Suprapubic skin (tissue), 4 donors: ENCODE results near the gene NAT8L.

Experiments
- EP300 ChIP-seq: sonication (generic); formaldehyde crosslinking; IDR thresholded peaks from one replicate; pipeline ENCODE4 v1.6.1; 2017; ENCODE audit warnings: antibody characterized with exemption
- POLR2AphosphoS5 ChIP-seq, 3 donors: sonication (generic); formaldehyde crosslinking; IDR thresholded peaks; one replicate each; pipeline ENCODE4 v1.6.1; 2017; ENCODE audit warnings: antibody characterized with exemption in 3 of 3
- TF ChIP-seq, protein P1 (sequence below), 2 donors: fragments of 200-600 bp in 1 of 2; fragments of 450-650 bp in 1 of 2; sonication (generic) in 1 of 2; IDR thresholded peaks; one replicate each; pipeline ENCODE4 v1.5.1; 2016 to 2019; ENCODE audit warnings: antibody characterized with exemption in 2 of 2, mild to moderate bottlenecking in 1 of 2, moderate library complexity in 1 of 2

DNA sequence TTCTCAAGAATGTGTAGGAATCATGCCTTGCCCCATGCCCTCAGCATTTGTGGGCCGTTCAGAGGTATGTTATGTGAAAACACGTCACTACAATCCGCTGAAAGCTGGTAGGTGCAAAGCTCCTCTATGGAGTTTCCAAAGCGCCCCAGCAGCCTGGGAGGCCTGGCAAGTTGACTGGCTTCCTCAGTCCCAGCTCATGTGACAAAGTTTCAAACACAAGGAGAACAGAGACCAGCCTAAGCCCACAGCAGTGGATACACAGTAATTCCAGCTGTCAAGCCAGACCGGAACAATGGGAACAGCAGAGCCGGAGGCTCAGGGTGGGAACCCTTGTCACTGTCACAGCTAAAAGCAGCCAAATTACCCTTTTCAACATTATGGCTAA is 33.5 kb downstream of the NAT8L start:
- TF ChIP-seq POLR2AphosphoS5 (IDR thresholded peaks at IDR 0.05) (no peak), EP300 (no peak)
- TF ChIP-seq, protein P1, sequence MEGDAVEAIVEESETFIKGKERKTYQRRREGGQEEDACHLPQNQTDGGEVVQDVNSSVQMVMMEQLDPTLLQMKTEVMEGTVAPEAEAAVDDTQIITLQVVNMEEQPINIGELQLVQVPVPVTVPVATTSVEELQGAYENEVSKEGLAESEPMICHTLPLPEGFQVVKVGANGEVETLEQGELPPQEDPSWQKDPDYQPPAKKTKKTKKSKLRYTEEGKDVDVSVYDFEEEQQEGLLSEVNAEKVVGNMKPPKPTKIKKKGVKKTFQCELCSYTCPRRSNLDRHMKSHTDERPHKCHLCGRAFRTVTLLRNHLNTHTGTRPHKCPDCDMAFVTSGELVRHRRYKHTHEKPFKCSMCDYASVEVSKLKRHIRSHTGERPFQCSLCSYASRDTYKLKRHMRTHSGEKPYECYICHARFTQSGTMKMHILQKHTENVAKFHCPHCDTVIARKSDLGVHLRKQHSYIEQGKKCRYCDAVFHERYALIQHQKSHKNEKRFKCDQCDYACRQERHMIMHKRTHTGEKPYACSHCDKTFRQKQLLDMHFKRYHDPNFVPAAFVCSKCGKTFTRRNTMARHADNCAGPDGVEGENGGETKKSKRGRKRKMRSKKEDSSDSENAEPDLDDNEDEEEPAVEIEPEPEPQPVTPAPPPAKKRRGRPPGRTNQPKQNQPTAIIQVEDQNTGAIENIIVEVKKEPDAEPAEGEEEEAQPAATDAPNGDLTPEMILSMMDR (IDR thresholded peaks at IDR 0.05): no peak
